Endothelial cell of umbilical vein (primary cell): Measurements from ENCODE around the gene JSRP1. TPM values are rescaled to one million over a fixed set of nuclear protein-coding genes. Genes with fewer than 3 reads are reported as not detected.

ENCODE experiments used
- BruUV-seq: library from RNA; stranded (reverse); fragments of 400-500 nt; replicated peaks from 2 replicates; lab custom pipeline; 2021; lab: Mats Ljungman, UMichigan
- CTCF ChIA-PET: fragments of 300-600, 350-600 bp; sonication (Branson Sonifier 250); formaldehyde crosslinking; loops from one replicate; lab custom pipeline; 2021; ENCODE audit warnings: antibody characterized with exemption, inconsistent platforms; lab: Charles Lee
- POLR2A ChIA-PET: fragments of 300-600, 350-600 bp; sonication (Branson Sonifier 250); formaldehyde crosslinking; loops from one replicate; lab custom pipeline; 2021; ENCODE audit warnings: antibody characterized with exemption, inconsistent platforms; lab: Charles Lee
- DNase-seq: peaks from one replicate; pipeline ENCODE4 v3.0.0-alpha.2; 2011; ENCODE audit warnings: low read depth, low spot score
- FAIRE-seq: peaks from 2 replicates; lab custom pipeline; 2011; peaks lifted over from hg19 to GRCh38; lab: Jason Lieb, UNC
- H2AFZ ChIP-seq: 2 replicates; pipeline ENCODE4 v1.6.0; 2012; ENCODE audit warnings: low read depth, low read length, control low read depth, inconsistent platforms
- H3K27ac ChIP-seq: 2 replicates; pipeline ENCODE4 v1.5.1; 2011; ENCODE audit warnings: low read depth, mild to moderate bottlenecking, control low read depth, low read length, moderate library complexity; ENCODE audit not compliant: insufficient read depth
- H3K27me3 ChIP-seq, 2 experiments: 2 replicates each; pipeline versions ENCODE4 v1.6.0 to v1.6.1; 2011; ENCODE audit warnings: low read length in 2 of 2, mixed read lengths in 1 of 2; ENCODE audit not compliant: control insufficient read depth in 2 of 2, insufficient read depth in 2 of 2
- H3K36me3 ChIP-seq, 2 experiments: 2 replicates in 1 of 2; 3 replicates in 1 of 2; pipeline ENCODE4 v1.5.1; 2011; ENCODE audit warnings: low read length in 2 of 2, mild to moderate bottlenecking in 1 of 2, moderate library complexity in 1 of 2; ENCODE audit not compliant: control insufficient read depth in 2 of 2, insufficient read depth in 2 of 2; ENCODE audit errors: extremely low read depth in 1 of 2
- H3K4me1 ChIP-seq: 3 replicates; pipeline ENCODE4 v1.5.1; 2011; ENCODE audit warnings: mild to moderate bottlenecking, low read length; ENCODE audit not compliant: control insufficient read depth, insufficient read depth; ENCODE audit errors: extremely low read depth
- H3K4me2 ChIP-seq: 2 replicates; pipeline ENCODE4 v1.6.1; 2011; ENCODE audit warnings: low read length, control low read depth, mixed read lengths; ENCODE audit not compliant: insufficient read depth
- H3K4me3 ChIP-seq, 3 experiments: fragments of 200-600 bp in 1 of 3; sonication (generic), shearing (Covaris generic) in 1 of 3; replicated peaks in 1 of 3; 2 replicates each; pipeline ENCODE4 v1.5.1; 2011 to 2016; ENCODE audit warnings: control low read depth in 3 of 3, low read length in 3 of 3, mild to moderate bottlenecking in 2 of 3, inconsistent platforms in 1 of 3, low read depth in 1 of 3, moderate library complexity in 1 of 3; ENCODE audit not compliant: insufficient read depth in 1 of 3
- H3K79me2 ChIP-seq: 2 replicates; pipeline ENCODE4 v1.6.0; 2012; ENCODE audit warnings: low read length, inconsistent platforms; ENCODE audit not compliant: control insufficient read depth, insufficient read depth
- H3K9ac ChIP-seq: replicated peaks from 2 replicates; pipeline ENCODE3; 2011; ENCODE audit warnings: low read length, control low read depth; ENCODE audit not compliant: insufficient read depth; ENCODE audit errors: extremely low read depth
- H3K9me1 ChIP-seq: replicated peaks from 3 replicates; pipeline ENCODE4 v1.6.0; 2011; ENCODE audit warnings: mild to moderate bottlenecking, low read length; ENCODE audit not compliant: control insufficient read depth, insufficient read depth; ENCODE audit errors: extremely low read depth
- H3K9me3 ChIP-seq: replicated peaks from 2 replicates; pipeline ENCODE4 v1.5.1; 2012; ENCODE audit warnings: low read length, inconsistent platforms; ENCODE audit not compliant: control insufficient read depth, insufficient read depth
- H4K20me1 ChIP-seq: replicated peaks from 2 replicates; pipeline ENCODE3; 2011; ENCODE audit warnings: mild to moderate bottlenecking, low read length; ENCODE audit not compliant: control insufficient read depth, insufficient read depth; ENCODE audit errors: extremely low read depth
- CTCF ChIP-seq, 2 donors: IDR thresholded peaks; 1 replicate in 1 of 2; 2 replicates in 1 of 2; pipeline ENCODE4 v1.5.1; 2011; ENCODE audit warnings: low read length in 2 of 2, mild to moderate bottlenecking in 2 of 2, moderate library complexity in 2 of 2, control low read depth in 1 of 2, inconsistent platforms in 1 of 2, low read depth in 1 of 2; ENCODE audit not compliant: insufficient read depth in 1 of 2; ENCODE audit errors: extremely low read depth in 1 of 2
- EZH2 ChIP-seq: IDR thresholded peaks from 2 replicates; pipeline ENCODE4 v1.6.1; 2012; ENCODE audit warnings: borderline replicate concordance, low read depth, mild to moderate bottlenecking, moderate library complexity, low read length, inconsistent platforms; ENCODE audit not compliant: severe bottlenecking
- FOS ChIP-seq: IDR thresholded peaks from 2 replicates; pipeline ENCODE4 v1.6.1; 2011; ENCODE audit warnings: mild to moderate bottlenecking, low read length, moderate library complexity, borderline replicate concordance; ENCODE audit not compliant: insufficient read depth
- GATA2 ChIP-seq: IDR thresholded peaks from 2 replicates; pipeline ENCODE4 v1.7.0; 2011; ENCODE audit warnings: low read depth, mild to moderate bottlenecking, moderate library complexity, mixed read lengths, low read length; ENCODE audit not compliant: insufficient read length, insufficient read depth
- JUN ChIP-seq: IDR thresholded peaks from 2 replicates; pipeline ENCODE4 v1.6.1; 2011; ENCODE audit warnings: borderline replicate concordance, low read depth; ENCODE audit not compliant: insufficient read length, insufficient read depth
- MAX ChIP-seq: IDR thresholded peaks from 2 replicates; pipeline ENCODE4 v1.6.1; 2011; ENCODE audit not compliant: insufficient read depth, insufficient read length
- MYC ChIP-seq: IDR thresholded peaks from one replicate; pipeline ENCODE4 v1.6.1; 2011; ENCODE audit warnings: mild to moderate bottlenecking, low read depth, low read length
- POLR2A ChIP-seq: IDR thresholded peaks from 2 replicates; pipeline ENCODE4 v1.6.1; 2012; ENCODE audit warnings: low read depth, mild to moderate bottlenecking, control low read depth, low read length
- POLR2AphosphoS5 ChIP-seq: IDR thresholded peaks from 2 replicates; pipeline ENCODE4 v1.6.1; 2012; ENCODE audit warnings: low read depth, mild to moderate bottlenecking, control low read depth, low read length, moderate library complexity; ENCODE audit not compliant: insufficient read depth
- dilution Hi-C: fragments of 300-500 bp; cut with MboI; formaldehyde crosslinking; loops from one replicate; pipeline ENCODE4 v1.15.0; 2019; ENCODE audit warnings: low sequenced_read_pairs; ENCODE audit not compliant: extremely low pct_ligation_motif_present
- intact Hi-C: fragments of 100-400 bp; cut with micrococcal nuclease; formaldehyde crosslinking; loops from one replicate; pipeline ENCODE4 v1.10.0; 2022
- polyA plus RNA-seq, 4 experiments: library from polyadenylated mRNA; depleted of rRNA in 3 of 4; stranded (reverse) in 3 of 4; unstranded in 1 of 4; fragments of >200 nt; gene quantifications; 2 replicates each; pipeline versions ENCODE4 v1.2.1 to v1.2.3, GENCODE V29; 2011 to 2012; ENCODE audit warnings: missing spikeins in 1 of 4
- total RNA-seq: library from RNA; stranded (reverse); gene quantifications from 2 replicates; pipeline ENCODE4 v1.2.3, GENCODE V29; 2021

JSRP1 gene
- total and polyA plus RNA-seq, 2 donors (not counting 3 experiments of a cell fraction or from before 2014, with no cell fraction given), result not detected

DNA sequence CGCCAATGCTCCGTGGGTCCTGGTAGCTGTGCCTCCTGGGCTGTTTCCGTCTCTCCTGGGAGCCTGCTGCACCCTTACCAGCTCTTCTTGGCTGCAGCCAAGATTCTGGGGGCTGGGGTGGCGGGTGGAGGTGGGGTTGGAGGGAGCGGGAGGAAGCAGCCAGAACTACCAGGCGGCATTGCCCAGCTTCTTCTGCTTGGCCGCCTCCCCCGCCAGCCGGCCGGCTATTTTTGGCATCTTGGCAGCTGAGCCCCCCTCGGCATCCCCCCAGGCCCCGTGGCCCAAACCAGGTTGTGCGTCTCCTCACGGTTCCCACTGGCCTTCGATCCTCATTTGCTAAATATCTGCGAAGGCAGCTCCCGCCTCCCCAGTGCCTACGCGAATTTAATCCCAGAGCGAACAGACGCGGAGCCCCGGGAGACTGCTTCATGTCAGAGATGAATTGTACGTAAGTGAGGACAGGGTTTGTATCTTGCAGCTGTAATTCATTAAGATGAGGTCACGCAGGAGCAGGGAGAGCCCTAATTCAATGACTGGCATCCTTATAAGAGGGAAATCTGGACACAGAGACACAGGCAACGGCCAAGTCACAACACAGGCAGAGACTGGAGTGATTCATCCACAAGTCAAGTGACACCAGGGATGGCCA is 38.6 kb upstream of the JSRP1 start:
- no peaks in the 10 kb centered on the region for H3K36me3 ChIP-seq
- dilution Hi-C loops (no loop called here), intact Hi-C loops (no loop called here)
- no peaks in the 10 kb centered on the region for H3K9me1 ChIP-seq
- H4K20me1 ChIP-seq, result no peaks in the 10 kb centered on the region
- POLR2A ChIA-PET, result no interaction called here
- DNase-seq (no peak), FAIRE-seq (no peak)
- peaks cover 5% of the 10 kb centered on the region for H3K4me1 ChIP-seq
- H3K4me3 ChIP-seq, result no peak overlapping the region
- BruUV-seq, result no TSS peak
- H2AFZ ChIP-seq, result no peak overlapping the region
- peaks cover 31 to 41% of the 10 kb centered on the region in 2 experiments for H3K27me3 ChIP-seq
- H3K9me3 ChIP-seq, result no peaks in the 10 kb centered on the region
- no peak for TF ChIP-seq POLR2A
- no peak for TF ChIP-seq MYC
- TF ChIP-seq MAX, result no peak
- TF ChIP-seq POLR2AphosphoS5, result no peak
- TF ChIP-seq GATA2, result no peak
- TF ChIP-seq JUN, result no peak
- TF ChIP-seq CTCF (IDR thresholded peaks at IDR 0.05; ENCODE audit: extremely low read depth in 1 of 2, insufficient read depth in 1 of 2, low read depth in 1 of 2, low read length in 2 of 2), result no peak
- TF ChIP-seq EZH2, result no peak
- no peak for TF ChIP-seq FOS
- H3K27ac ChIP-seq, result no peak overlapping the region
- CTCF ChIA-PET, result interaction anchor here (0.8 to 1.1 kb wide), 4 partner anchors 9 to 139 kb away, joined by 3 read pairs; no protein-coding TSS in a partner anchor
- no peaks in the 10 kb centered on the region for H3K79me2 ChIP-seq
- H3K9ac ChIP-seq, result no peak overlapping the region
- H3K4me2 ChIP-seq, result no peak overlapping the region
